ENCODE measurements around the gene SLC10A3. TPM values are rescaled to one million over a fixed set of nuclear protein-coding genes. Genes with fewer than 3 reads are reported as not detected.

The SLC10A3 gene
- total and polyA plus RNA-seq, 2 of the 13 experiments (the other 11 are each of a cell fraction or from before 2014, with no cell fraction given) = 10.1 to 11.5 TPM

- TF ChIP-seq ZNF543 (CRISPR knock-in tag; IDR thresholded peaks at IDR 0.05) = no peak
- TF ChIP-seq, protein P1, sequence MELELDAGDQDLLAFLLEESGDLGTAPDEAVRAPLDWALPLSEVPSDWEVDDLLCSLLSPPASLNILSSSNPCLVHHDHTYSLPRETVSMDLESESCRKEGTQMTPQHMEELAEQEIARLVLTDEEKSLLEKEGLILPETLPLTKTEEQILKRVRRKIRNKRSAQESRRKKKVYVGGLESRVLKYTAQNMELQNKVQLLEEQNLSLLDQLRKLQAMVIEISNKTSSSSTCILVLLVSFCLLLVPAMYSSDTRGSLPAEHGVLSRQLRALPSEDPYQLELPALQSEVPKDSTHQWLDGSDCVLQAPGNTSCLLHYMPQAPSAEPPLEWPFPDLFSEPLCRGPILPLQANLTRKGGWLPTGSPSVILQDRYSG (CRISPR knock-in tag; IDR thresholded peaks at IDR 0.05) = 0 out of 2 replicates have a peak, but pooled peaks have one; percentile 41
- no peak for TF ChIP-seq FOXP4 (CRISPR knock-in tag; IDR thresholded peaks at IDR 0.05)
- no peak for TF ChIP-seq SNAI1 (CRISPR knock-in tag; IDR thresholded peaks at IDR 0.05; ENCODE audit: borderline replicate concordance)
- TF ChIP-seq, protein P2, sequence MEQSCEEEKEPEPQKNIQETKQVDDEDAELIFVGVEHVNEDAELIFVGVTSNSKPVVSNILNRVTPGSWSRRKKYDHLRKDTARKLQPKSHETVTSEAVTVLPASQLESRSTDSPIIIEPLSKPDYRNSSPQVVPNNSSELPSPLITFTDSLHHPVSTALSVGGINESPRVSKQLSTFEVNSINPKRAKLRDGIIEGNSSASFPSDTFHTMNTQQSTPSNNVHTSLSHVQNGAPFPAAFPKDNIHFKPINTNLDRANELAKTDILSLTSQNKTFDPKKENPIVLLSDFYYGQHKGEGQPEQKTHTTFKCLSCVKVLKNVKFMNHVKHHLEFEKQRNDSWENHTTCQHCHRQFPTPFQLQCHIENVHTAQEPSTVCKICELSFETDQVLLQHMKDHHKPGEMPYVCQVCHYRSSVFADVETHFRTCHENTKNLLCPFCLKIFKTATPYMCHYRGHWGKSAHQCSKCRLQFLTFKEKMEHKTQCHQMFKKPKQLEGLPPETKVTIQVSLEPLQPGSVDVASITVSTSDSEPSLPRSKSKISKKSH (CRISPR knock-in tag; IDR thresholded peaks at IDR 0.05; ENCODE audit: borderline replicate concordance) = peak; percentile 23; the same call in 1 of the 2 replicates
- no peak for TF ChIP-seq ZFAT (CRISPR knock-in tag; conservative IDR thresholded peaks at IDR 0.05)
- 0 out of 2 replicates have a peak, but pooled peaks have one; percentile 38 for TF ChIP-seq ZNF607 (CRISPR knock-in tag; IDR thresholded peaks at IDR 0.05; ENCODE audit: borderline replicate concordance)
- TF ChIP-seq FOXO4 (CRISPR knock-in tag; conservative IDR thresholded peaks at IDR 0.05) = no peak
- peak; percentile 60 for TF ChIP-seq AGO2 (optimal IDR thresholded peaks at IDR 0.05; ENCODE audit: low read depth, low read length)
- TF ChIP-seq, protein P3, sequence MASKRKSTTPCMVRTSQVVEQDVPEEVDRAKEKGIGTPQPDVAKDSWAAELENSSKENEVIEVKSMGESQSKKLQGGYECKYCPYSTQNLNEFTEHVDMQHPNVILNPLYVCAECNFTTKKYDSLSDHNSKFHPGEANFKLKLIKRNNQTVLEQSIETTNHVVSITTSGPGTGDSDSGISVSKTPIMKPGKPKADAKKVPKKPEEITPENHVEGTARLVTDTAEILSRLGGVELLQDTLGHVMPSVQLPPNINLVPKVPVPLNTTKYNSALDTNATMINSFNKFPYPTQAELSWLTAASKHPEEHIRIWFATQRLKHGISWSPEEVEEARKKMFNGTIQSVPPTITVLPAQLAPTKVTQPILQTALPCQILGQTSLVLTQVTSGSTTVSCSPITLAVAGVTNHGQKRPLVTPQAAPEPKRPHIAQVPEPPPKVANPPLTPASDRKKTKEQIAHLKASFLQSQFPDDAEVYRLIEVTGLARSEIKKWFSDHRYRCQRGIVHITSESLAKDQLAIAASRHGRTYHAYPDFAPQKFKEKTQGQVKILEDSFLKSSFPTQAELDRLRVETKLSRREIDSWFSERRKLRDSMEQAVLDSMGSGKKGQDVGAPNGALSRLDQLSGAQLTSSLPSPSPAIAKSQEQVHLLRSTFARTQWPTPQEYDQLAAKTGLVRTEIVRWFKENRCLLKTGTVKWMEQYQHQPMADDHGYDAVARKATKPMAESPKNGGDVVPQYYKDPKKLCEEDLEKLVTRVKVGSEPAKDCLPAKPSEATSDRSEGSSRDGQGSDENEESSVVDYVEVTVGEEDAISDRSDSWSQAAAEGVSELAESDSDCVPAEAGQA (IDR thresholded peaks at IDR 0.05; ENCODE audit: low read depth) = 0 out of 2 replicates have a peak, but pooled peaks have one; percentile 14
- TF ChIP-seq, protein P3 (CRISPR knock-in tag; IDR thresholded peaks at IDR 0.05; ENCODE audit: borderline replicate concordance) = no peak
- TF ChIP-seq ZNF484 (CRISPR knock-in tag; IDR thresholded peaks at IDR 0.05; ENCODE audit: borderline replicate concordance, low read depth) = no peak
- TF ChIP-seq ZMYM3 (CRISPR knock-in tag; IDR thresholded peaks at IDR 0.05) = no peak
- no peak for TF ChIP-seq POGZ (CRISPR knock-in tag; IDR thresholded peaks at IDR 0.05)
- no peak for TF ChIP-seq ZNF616 (CRISPR knock-in tag; IDR thresholded peaks at IDR 0.05; ENCODE audit: low read depth)
- TF ChIP-seq ZNF737 (CRISPR knock-in tag; IDR thresholded peaks at IDR 0.05; ENCODE audit: borderline replicate concordance) = no peak
Observed at GRCh38 chrX:154478728-154479622, 11.5 kb downstream of the SLC10A3 start, which contains the start of gene LAGE3 (continued).

All from HepG2 (cell line).